GM23248 (cell line): ENCODE measurements around the gene KCNJ10. TPM values are rescaled to one million over a fixed set of nuclear protein-coding genes. Genes with fewer than 3 reads are reported as not detected.

Experiments
- DNase-seq: peaks from one replicate; pipeline ENCODE4 v3.0.0-alpha.2; 2015
- H2AFZ ChIP-seq: fragments of 200-600 bp; sonication (generic); 2 replicates; pipeline ENCODE4 v1.6.1; 2016; ENCODE audit warnings: antibody characterized with exemption
- H3F3A ChIP-seq: fragments of 200-600 bp; sonication (generic); 2 replicates; pipeline ENCODE4 v1.6.1; 2016; ENCODE audit warnings: mild to moderate bottlenecking, antibody characterized with exemption, mixed run types; ENCODE audit not compliant: insufficient read depth
- H3K27ac ChIP-seq: fragments of 200-600 bp; sonication (generic); 2 replicates; pipeline ENCODE4 v1.5.1; 2016; ENCODE audit warnings: mild to moderate bottlenecking
- H3K27me3 ChIP-seq: fragments of 200-600 bp; sonication (generic); replicated peaks from 2 replicates; pipeline ENCODE4 v1.6.1; 2016; ENCODE audit warnings: mild to moderate bottlenecking; ENCODE audit not compliant: insufficient read depth
- H3K36me3 ChIP-seq: fragments of 200-600 bp; sonication (generic); 2 replicates; pipeline ENCODE4 v1.6.1; 2016; ENCODE audit warnings: low read depth, mild to moderate bottlenecking
- H3K4me1 ChIP-seq: fragments of 200-600 bp; sonication (generic); 2 replicates; pipeline ENCODE4 v1.6.1; 2016; ENCODE audit warnings: mild to moderate bottlenecking; ENCODE audit not compliant: insufficient read depth
- H3K4me2 ChIP-seq: fragments of 200-600 bp; sonication (generic); one replicate; pipeline ENCODE4 v1.6.1; 2016; ENCODE audit warnings: mild to moderate bottlenecking; ENCODE audit not compliant: unreplicated experiment
- H3K4me3 ChIP-seq: fragments of 200-600 bp; sonication (generic); 2 replicates; pipeline ENCODE4 v1.5.1; 2016; ENCODE audit warnings: mild to moderate bottlenecking
- H3K79me2 ChIP-seq: fragments of 200-600 bp; sonication (generic); 2 replicates; pipeline ENCODE4 v1.6.1; 2016; ENCODE audit warnings: mild to moderate bottlenecking; ENCODE audit not compliant: insufficient read depth
- H3K9ac ChIP-seq: fragments of 200-600 bp; sonication (generic); 2 replicates; pipeline ENCODE4 v1.6.1; 2016; ENCODE audit warnings: mild to moderate bottlenecking
- H3K9me2 ChIP-seq: fragments of 200-600 bp; sonication (generic); 2 replicates; pipeline ENCODE4 v1.6.1; 2016; ENCODE audit warnings: mixed run types, mild to moderate bottlenecking, moderate library complexity; ENCODE audit not compliant: insufficient read depth
- H3K9me3 ChIP-seq: fragments of 200-600 bp; sonication (generic); one replicate; pipeline ENCODE4 v1.6.1; 2017; ENCODE audit warnings: low read depth
- H4K20me1 ChIP-seq: fragments of 200-600 bp; sonication (generic); 2 replicates; pipeline ENCODE4 v1.6.0; 2016; ENCODE audit not compliant: insufficient read depth
- EZH2 ChIP-seq: fragments of 200-600 bp; sonication (generic); IDR thresholded peaks from 2 replicates; pipeline ENCODE4 v1.6.1; 2018; ENCODE audit warnings: antibody characterized with exemption, mild to moderate bottlenecking; ENCODE audit not compliant: insufficient read depth, poor library complexity, severe bottlenecking
- EZH2phosphoT487 ChIP-seq: fragments of 200-600 bp; sonication (generic); IDR thresholded peaks from 2 replicates; pipeline ENCODE4 v1.6.1; 2018; ENCODE audit warnings: antibody characterized with exemption, moderate library complexity, mild to moderate bottlenecking, low read depth; ENCODE audit not compliant: insufficient read depth
- WGBS, 2 experiments: methylation state at CpG; one replicate each; pipeline ENCODE4 v1.1.6; 2015 to 2017; ENCODE audit warnings: low lambda C conversion rate in 2 of 2, low coverage in 1 of 2; ENCODE audit errors: missing lambda C conversion rate in 2 of 2; 5-methylcytosine and 5-hydroxymethylcytosine counted together
- in situ Hi-C: fragments of 300-500 bp; cut with MboI; formaldehyde crosslinking; loops from 2 replicates; pipeline ENCODE4 v1.15.0; 2020
- polyA plus RNA-seq: library from polyadenylated mRNA; unstranded; fragments of >200 nt; fragmentation: Nextera tagmentation; extraction: Ambion mirVana; gene quantifications from 2 replicates; pipeline ENCODE4 v1.2.1, GENCODE V29; 2016
- total RNA-seq: library from RNA; depleted of rRNA; stranded (reverse); fragments of >200 nt; shearing (Covaris generic); gene quantifications from 2 replicates; pipeline ENCODE4 v1.2.3, GENCODE V29; 2014

The KCNJ10 gene
- total and polyA plus RNA-seq, 2 experiments from 2014 or later, result not detected

DNA sequence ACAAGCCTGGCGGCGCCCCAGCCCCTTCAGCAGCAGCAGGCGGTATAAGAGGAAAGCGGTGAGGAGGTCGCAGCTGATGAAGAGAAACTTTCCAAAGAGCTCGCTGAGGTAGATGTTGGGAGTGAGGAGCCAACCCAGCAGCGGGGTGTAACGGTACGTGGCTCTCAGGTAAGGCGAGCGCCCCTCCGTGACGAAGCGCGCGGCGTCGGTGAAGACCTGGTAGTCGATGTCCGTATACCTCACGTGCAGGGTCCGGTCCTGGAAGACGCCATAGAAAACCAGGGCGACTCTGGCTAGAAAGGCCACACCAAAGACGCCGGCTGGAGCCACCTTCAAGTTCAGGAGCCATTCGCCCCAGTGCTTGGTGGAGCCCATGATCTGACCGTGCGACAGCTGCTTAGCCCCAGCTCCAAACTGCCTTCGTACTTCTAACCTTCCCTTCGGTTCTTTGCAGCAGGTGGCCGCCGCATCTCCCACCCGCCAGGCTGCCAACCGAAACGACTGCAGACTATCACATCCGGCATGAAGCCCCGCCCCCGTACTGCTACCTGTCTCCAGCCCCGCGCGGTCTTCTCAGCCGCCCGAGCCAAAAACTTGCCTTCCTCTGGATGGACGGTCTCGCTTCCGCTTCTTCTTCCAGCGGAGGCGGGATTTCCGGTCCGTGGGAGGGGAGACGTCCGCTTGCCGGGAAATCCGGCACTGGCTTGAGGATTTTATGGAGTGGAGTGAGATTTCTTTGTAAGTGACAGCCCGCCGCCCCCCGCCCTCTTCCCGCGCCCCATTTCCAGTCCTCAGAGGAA lies 38.4 kb downstream of the KCNJ10 start, which contains the start of gene PIGM:
Gene PIGM, minus strand, starts transcription at position 626 of the 800 bp plus-strand sequence. Its CDS starts 251 bp downstream, at position 375.
- Histone ChIP-seq H3K36me3 (no peaks in the 10 kb centered on the region), H3K4me2 (peak within 1 kb of the TSS; percentile 95), H3K4me1 (peaks cover 4% of the 10 kb centered on the region; the same call in 1 of the 2 replicates), H2AFZ (peak within 1 kb of the TSS; percentile 99), H3K9me2 (no peaks in the 10 kb centered on the region), H3K27ac (no peak within 1 kb of the TSS), H3K9ac (peak within 1 kb of the TSS; percentile 80), H3K79me2 (peaks cover 24% of the 10 kb centered on the region), H3K4me3 (peak within 1 kb of the TSS; percentile 99), H4K20me1 (no peaks in the 10 kb centered on the region), H3F3A (no peaks in the 10 kb centered on the region), H3K27me3 (no peaks in the 10 kb centered on the region), H3K9me3 (no peaks in the 10 kb centered on the region)
- no peak for TF ChIP-seq EZH2phosphoT487
- TF ChIP-seq EZH2, result no peak
- WGBS, 2 experiments, result 1% methylated on average over 54 to 60 of the region's 60 CpGs
- in situ Hi-C loops, result no loop called here
- peak; percentile 95 for DNase-seq

DNA sequence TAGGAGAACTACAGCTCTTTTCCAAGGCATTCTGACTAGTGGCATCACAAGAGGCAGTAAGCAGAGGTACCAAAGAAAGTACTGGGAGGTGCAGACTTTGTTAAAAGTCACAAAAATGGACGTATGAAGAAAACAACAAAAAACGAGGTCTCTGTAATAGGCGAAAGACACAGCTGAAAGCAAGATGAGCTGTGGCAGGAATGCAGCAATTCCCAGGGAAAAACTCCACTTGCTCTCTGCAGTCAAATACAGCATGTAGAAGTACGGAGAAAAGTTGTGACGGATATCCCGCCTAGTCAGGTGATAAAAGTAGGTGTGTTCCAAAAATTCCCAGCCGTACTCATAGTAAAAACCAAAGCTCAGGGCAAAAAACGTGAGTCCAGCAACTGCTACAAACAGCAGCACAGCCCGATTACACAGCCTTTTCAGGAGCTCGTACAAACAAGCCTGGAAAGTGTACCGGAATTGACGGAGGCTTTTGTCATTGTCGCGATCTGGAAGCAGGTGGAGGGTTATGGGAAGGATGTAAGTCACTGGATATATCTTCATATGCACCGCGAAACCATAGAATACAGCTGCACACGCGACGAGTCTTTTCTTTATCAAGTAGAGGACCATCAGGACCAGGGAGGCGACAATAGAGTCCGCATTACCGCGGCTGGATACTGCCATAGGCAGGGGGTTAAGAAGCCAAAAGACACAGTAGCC lies 39.1 kb downstream of the KCNJ10 start:
- Histone ChIP-seq H3F3A (no peaks in the 10 kb centered on the region), H3K4me2 (peak overlapping the region; percentile 95), H3K9ac (peak overlapping the region; percentile 80), H3K9me2 (no peaks in the 10 kb centered on the region), H3K4me3 (peak overlapping the region; percentile 99), H4K20me1 (no peaks in the 10 kb centered on the region), H3K9me3 (no peaks in the 10 kb centered on the region), H3K36me3 (no peaks in the 10 kb centered on the region), H2AFZ (peak overlapping the region; percentile 99), H3K79me2 (peaks cover 24% of the 10 kb centered on the region), H3K4me1 (peaks cover 4% of the 10 kb centered on the region; the same call in 1 of the 2 replicates), H3K27ac (no peak overlapping the region), H3K27me3 (no peaks in the 10 kb centered on the region)
- in situ Hi-C loops, result no loop called here
- WGBS, 2 experiments, result 6 to 9% methylated on average over 23 of the region's 23 CpGs
- TF ChIP-seq EZH2phosphoT487 (no peak), EZH2 (no peak)
- DNase-seq, result peak; percentile 49

DNA sequence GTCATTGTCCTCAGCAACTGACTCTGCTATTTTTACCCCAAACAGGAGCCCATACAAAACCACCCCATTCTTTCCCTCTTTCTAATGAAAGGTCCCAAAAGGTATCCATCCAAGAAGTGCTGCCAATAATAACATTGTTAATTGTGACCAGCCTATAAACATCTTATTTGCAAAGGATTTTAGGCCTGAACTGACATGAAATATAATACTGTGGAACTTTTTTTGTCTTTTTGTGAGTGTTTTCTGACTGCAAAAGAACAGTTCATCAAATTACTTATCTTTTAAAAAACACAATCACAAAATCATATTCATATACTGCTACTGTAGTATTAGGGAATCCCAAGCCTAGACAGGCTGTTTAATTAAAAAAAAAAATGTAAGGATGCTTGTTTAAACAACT lies 41.5 kb downstream of the KCNJ10 start:
- peaks cover 4% of the 10 kb centered on the region; the same call in 1 of the 2 replicates for H3K4me1 ChIP-seq
- no peaks in the 10 kb centered on the region for H3K27me3 ChIP-seq
- no peak overlapping the region for H2AFZ ChIP-seq
- H3K4me2 ChIP-seq, result no peak overlapping the region
- H3K79me2 ChIP-seq, result peaks cover 24% of the 10 kb centered on the region
- no peaks in the 10 kb centered on the region for H3F3A ChIP-seq
- no peaks in the 10 kb centered on the region for H3K36me3 ChIP-seq
- no peak for TF ChIP-seq EZH2phosphoT487
- TF ChIP-seq EZH2, result no peak
- in situ Hi-C loops, result no loop called here
- no peaks in the 10 kb centered on the region for H4K20me1 ChIP-seq
- no peak overlapping the region for H3K4me3 ChIP-seq
- no peaks in the 10 kb centered on the region for H3K9me3 ChIP-seq
- no peak overlapping the region for H3K27ac ChIP-seq
- H3K9me2 ChIP-seq, result no peaks in the 10 kb centered on the region
- no peak overlapping the region for H3K9ac ChIP-seq
- no peak for DNase-seq

DNA sequence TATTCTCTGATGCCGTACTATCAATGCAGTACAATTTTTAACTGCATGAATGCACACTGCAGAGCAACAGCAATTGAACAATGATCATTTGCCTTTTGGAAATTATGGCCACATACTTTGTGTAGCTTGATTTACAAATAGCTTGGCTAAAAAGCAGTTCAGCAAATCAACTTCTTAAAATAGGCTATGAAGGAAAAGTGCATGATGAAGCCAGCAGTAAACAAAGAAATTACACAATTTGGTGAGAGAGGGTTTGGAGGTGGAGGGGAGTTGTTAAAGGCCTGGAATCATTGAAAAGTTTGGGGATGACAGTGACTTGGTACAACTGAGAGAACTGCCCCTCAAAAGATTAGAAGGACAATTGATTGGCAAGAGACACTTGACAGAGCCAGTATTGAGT lies 44.6 kb downstream of the KCNJ10 start:
- no peak overlapping the region for H3K4me3 ChIP-seq
- no peak for DNase-seq
- TF ChIP-seq EZH2phosphoT487 (no peak), EZH2 (no peak)
- H3K4me2 ChIP-seq, result no peak overlapping the region
- H3K9ac ChIP-seq, result no peak overlapping the region
- 95 to 100% methylated on average over 1 of the region's 1 CpG for WGBS, 2 experiments
- no peak overlapping the region for H3K27ac ChIP-seq
- in situ Hi-C loops, result no loop called here
- H3K9me3 ChIP-seq, result no peaks in the 10 kb centered on the region
- peaks cover 12% of the 10 kb centered on the region for H3K79me2 ChIP-seq
- H3K27me3 ChIP-seq, result no peaks in the 10 kb centered on the region
- no peaks in the 10 kb centered on the region for H3K9me2 ChIP-seq
- H3K4me1 ChIP-seq, result peaks cover 5% of the 10 kb centered on the region; the same call in 1 of the 2 replicates
- no peaks in the 10 kb centered on the region for H3K36me3 ChIP-seq
- no peaks in the 10 kb centered on the region for H4K20me1 ChIP-seq
- no peak overlapping the region for H2AFZ ChIP-seq
- H3F3A ChIP-seq, result no peaks in the 10 kb centered on the region
